ENCODE measurements around the gene SIRPA.
A peak's percentile ranks its signal among the peaks of the same experiment; 100 is the strongest.
"Not testable (repeated sequence)": the region's sequence is repeated elsewhere in the genome, so short reads cannot be mapped to it uniquely, and the experiment has no call there.

The SIRPA gene

DNA sequence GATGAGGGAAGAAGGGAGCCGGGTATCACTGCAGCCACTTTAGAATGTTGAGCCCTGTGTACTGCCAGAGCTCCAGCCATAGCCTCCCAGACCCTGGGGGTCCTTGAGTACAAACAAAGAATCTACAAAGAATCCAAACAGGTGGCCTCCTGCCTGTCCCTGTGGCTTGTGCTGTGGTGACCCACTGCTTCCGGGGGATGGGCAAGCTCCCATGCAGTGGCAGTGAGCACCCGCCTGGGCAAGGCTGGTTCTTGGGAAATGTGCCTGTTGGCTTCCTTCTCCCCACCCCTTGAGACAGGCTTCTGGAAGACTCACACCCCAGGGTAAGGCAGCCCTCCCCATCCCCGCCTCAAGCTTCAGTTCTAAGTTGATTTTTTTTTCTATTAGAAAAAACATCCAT, 13.9 kb downstream of the SIRPA start:
- DNase-seq, result no peak

DNA sequence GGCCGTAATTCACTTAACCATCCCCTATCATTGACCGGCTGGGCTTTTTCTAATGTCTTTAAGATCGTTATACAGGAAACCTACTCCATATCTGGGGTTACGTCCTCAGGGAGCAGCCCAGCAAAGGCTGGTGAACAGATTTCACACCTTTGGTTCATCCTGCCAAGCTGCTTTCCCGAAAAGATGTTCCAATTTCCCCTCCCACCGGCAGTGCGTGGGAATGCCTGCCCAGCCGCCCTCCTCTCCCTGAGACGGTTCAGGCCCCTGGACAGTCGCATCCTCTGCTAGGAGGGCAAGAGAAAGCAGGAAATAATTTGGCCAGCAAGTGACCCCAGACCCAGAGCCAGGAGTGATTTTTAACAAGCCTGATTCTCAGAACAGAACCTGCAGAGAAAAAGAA, 16.3 kb downstream of the SIRPA start:
- DNase-seq, result no peak

DNA sequence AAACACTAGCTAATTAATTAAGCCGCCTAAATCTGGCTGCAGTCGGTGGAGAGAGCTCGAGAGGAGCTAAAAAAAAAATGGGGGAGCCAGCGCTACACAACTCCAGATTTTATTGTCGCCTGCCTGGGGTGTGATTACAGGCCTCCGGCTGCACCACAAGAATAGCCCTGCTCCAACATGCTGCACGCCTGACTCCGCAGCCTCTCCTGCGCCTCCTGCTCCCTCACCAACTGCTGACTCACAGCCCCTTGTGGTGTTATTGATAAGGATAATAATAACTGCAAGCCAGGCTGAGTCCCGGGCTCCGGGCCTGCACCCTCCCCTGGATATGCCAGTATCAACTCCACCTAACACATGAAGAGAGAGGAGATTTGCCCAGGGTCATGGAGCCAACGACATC, 16.8 kb downstream of the SIRPA start:
- DNase-seq, result no peak

DNA sequence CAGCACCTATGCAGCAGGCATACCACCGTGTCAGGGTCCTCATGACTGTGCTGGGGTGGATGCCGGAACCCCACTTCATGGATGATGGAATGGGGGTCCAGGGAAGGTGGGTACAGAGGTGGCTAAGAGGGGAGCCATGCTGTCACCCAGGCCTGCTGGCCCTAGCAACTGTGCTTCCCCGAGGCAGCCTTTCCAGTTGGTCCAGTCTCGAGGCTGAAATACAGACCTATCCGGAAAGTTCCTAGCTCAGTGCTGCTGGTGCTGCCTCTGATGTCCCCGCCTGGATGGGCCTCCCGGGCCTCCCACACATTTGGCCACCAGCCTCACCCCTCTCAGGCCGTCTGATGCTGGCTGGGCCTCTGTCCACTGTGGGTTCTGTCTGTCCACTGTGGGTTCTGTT, 17.4 kb downstream of the SIRPA start:
- no peak for DNase-seq

DNA sequence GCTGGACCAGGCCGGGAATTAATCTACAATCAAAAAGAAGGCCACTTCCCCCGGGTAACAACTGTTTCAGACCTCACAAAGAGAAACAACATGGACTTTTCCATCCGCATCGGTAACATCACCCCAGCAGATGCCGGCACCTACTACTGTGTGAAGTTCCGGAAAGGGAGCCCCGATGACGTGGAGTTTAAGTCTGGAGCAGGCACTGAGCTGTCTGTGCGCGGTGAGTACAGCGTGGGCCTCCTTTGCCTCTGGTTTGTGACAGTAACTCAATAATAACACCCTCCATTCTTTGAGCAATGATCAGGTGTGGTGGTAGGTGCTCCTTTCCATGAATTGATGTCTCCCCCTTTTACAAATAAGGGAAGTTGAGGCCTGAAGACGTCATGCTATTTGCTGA, 20.0 kb downstream of the SIRPA start:
- DNase-seq, result not testable (repeated sequence)

DNA sequence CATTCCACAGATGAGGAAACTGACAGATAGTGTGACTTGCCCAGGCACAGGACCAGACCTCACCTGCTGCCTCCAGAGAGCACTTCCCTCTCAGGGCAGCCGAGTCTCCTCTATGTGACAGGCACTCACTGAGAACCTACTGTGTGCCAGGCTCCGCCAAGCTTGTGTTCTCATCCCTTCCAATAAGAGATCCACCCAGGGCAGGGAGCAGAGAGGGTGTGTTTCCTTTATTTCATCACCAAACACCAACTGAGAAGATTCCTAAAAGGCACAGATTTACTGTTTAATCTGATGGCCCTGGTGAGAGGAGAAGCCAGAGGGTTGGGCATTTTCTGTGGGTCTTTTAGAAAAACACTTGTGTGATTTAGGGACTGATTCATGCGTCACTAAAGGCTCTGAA, 20.5 kb downstream of the SIRPA start:
- no peak for DNase-seq

DNA sequence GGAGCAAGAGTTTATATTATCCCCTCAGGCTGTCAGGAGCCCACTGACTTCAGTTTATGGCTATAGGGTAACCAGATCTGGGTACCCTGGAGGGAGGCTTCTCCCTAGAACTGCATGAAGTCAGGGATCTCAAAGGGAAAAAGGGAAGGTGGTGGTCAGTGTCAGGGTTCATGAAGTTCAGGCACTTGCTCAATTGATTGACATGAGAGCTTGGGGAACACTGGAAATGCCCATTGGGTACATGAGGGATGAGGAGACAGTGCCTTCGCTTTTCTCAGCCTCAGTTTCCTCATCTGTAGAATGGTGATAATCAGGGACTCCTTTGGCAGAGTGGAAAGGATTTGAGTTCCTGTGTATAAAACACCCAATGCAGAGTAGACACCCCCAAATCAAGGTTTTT, 22.6 kb downstream of the SIRPA start:
- no peak for DNase-seq

DNA sequence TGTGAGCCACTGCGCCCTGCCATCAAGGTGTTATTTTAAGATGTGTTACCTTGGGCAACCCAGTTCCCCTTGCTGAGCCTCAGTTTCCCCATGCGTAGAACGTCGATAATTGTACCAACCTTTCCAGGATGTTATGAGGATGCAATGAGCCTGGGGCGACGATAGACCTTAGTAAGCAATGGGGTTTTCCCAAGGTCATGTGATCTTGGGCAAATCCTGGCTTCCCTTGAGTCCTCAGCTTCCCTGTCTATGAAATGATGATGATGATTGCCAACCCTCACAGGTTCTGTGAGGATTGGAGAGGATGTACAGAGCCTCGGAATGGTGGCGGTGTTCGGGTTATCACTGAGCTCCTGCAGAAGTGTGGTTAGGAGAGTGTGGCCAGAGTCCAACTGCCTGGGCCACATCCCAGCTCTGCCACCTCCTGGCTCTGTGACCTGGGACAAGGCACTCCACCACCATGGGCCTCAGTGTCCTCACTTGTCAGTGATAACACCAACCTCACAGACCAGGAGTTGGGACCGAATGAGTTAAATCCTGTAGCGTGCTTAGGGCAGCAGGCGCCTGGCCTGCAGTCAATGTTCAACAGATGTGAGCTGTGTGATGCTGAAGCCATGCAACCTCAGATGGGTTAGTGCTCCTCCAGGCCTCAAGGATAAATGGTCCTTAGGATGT, 23.4 kb downstream of the SIRPA start:
- no peak for DNase-seq

DNA sequence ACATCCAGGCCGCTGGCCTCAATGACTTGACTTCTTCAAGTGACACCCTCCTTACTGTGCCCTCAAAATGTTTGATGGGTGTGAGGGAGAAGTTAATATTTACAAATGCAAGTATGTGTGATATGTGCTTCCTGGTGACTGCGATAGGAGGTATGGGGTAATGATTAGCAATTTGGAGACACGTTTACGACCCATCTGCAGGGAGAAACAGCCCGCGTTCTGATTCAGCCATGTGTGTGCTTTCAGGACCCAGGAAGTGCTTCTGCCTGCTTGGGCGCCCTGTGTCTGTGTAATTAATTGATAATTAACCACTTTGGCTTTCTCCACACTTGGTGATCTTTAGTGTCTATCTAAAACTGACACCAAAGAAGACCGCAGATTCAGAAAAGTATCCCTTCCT, 25.0 kb downstream of the SIRPA start:
- DNase-seq, result no peak

DNA sequence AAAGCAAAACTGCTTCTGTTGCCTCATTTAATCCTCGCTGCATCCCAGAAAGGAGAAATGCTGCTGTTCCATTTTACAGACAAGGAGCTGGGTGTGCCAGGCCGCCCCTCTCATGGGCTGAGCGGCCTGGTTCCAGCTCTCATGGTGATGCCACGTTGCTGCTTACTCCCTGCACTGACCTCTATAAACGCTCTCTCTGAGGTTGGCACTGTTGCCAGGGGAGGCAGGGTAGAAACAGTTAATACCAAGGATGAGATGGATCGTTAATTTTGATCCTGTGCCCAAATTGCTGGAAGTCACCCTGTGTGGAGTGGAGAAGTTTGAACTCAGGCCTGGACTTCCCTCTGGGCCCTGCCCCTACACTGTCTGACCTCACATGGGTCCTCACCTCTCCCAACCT, 25.6 kb downstream of the SIRPA start:
- no peak for DNase-seq

DNA sequence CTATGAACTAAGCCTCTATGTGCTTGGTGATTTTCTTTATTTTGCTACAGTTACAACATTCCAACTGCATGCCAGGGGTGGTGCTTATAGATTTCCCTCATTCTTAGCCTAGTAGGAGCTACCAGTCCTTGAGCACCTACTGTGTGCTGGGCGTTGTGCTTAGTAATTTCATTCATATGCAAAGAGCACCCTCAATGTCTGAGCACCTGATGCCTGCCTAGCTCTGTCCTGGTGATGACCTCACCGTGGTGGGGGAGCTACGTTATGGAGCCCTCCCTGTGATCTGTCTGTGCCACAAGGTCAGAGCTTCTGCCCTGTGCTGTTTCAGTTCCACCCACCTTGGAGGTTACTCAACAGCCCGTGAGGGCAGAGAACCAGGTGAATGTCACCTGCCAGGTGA, 26.8 kb downstream of the SIRPA start:
- not testable (repeated sequence) for DNase-seq

DNA sequence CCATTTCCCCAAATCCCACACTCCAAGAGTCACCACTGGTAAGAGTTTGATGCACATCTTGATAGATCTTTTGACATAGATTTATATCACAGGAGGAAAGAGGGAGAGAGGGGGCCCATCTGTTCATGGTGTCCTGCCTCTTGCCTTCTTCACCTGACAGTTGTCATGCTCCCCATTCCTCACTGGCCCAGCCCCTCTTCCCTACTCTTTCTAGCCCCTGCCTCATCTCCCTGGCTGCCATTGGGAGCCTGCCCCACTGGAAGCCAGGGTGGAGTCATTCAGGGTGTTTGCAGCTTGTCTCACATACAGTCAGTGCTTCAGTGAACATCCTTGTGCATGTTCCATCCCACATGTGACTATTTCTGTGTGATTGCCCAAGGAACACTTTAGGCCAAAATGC, 27.6 kb downstream of the SIRPA start:
- DNase-seq, result no peak

DNA sequence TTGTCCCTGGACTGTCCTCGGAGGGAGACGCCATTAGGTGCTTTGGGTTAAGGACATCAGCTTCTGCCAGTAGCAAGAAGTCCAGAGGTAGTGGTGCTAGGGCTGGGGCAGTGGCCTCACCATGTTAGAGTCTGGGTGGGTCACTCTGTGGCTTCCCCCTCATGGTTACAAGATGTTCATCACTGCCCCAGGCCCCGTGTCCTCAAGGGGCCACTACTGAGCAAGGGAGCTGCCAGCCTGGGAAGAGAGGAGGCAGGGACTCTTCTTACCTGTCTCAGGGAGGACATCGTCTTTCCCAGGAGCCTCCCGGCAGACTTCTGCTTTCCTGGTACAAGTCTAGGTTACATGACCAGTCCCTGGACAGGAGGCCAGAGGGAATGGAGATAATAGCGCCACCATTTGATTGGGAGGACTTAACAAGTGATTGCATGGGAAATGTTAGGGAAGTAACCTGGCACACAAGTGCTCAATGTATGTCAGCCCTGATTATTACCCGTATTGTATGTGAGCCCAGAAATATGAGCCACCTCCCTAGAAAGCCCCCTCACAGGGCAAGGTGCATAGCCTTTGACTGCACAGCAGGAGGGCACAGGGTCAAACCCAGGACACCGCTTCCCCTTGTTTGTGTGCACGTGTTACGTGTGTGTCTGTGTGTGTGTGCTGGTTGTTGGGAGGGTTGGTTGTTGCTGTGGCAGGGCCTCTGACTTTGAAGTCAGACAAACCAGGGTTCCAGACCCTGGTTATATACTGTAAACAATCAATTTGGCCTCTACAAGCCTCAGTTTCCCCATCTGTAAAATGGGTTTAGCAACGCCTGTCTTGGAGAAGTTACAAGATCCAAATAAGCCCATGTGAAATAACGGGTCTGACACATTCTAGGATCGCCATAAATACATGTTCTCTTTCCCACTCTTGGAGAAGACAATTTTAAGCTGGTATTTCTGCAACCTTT, 30.0 kb downstream of the SIRPA start:
- no peak for DNase-seq

DNA sequence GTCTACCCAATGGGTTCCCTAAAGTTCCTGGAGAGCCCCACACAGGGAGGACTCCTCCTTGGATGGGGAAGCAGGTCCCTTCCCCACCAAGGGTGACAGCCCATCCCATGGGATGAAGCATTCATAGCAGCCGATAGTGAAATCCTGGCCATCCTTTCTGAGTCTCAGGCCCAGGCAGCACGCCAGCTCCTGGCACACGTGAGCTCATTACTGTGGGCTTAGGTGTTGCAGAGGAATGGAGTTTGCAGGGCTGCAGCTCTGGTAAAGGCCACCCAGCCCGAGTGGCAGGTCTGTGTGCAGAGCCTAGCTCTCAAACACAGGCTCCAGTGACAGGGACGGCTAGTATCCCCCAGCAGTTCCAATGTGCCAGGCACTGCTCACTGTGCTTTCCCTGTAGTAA, 31.0 kb downstream of the SIRPA start:
- no peak for DNase-seq

DNA sequence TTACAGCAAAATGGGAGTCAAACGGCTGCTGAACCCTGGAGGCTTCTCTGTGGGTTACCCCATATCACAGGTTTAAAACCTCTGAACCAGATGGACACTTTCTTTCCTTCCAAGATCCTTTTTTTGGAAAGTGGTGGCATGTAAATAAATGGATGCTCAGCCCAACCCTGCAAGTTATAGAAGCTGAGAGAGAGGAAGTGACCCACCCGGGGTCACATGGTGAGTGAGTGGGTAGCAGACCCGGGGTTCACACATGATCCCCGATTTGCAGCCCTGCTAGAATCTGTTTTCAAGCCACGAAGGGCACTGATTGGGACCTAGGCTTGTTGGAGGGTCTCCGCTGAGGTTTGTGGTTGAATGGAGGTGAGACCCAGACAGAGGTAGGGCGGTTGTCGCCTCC, 32.0 kb downstream of the SIRPA start:
- DNase-seq, result no peak

DNA sequence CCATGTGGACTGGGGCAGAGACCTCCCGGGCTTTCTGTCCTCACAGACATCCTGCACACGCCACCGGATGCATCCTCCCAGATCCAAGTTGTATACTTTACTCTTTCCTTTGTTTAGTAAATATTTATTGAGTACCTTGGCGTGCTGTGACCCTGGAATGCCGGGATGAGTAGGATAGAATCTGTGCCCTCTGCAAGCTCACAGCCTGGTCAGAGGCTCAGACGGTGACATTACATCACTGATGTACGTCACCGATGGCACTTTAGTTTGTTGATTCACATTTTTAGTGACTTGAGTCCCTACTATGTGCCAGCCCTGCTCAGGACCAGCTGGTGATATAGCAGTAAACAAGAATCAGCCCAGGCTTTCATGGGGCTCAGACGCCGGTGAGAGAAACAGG, 32.9 kb downstream of the SIRPA start:
- no peak for DNase-seq

DNA sequence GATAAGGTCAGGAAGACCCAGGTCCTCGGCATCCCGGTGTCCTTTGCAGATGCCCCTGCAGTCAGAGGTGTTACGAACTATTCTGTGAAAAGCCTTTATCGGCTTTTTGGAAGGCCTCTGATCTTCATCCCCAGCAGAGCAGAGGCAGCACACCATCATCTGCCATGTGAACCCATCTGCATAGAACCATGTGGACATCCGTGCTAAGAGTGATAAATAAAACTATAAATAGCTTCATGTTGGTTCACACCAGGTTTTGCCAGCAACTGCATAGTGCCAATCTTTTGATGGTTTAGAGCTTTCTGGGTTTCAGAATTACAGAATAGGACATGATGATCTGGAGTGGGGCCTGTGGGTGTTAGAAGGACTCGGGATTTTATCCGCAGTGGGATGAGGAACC, 33.6 kb downstream of the SIRPA start:
- DNase-seq, result no peak

DNA sequence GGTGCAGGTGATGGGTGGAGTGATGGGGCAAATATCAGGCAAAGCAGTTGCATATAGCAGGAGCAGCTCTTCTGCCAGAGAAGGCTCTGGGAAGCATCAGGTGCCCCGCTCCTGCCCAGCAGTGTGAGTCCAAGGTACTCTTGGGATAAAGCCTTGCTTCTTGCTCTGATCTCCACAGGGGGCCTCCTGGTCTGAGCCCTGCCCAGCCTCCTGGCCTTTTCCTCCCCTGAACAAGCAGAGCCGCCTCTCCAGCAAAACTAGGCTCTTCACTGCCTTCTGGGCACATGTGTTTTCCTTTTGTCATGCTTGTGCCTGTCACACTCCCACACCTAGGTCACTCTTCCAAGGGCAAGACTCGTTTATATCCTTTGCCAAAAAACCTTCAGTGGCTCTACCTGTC, 34.3 kb downstream of the SIRPA start:
- DNase-seq, result no peak

DNA sequence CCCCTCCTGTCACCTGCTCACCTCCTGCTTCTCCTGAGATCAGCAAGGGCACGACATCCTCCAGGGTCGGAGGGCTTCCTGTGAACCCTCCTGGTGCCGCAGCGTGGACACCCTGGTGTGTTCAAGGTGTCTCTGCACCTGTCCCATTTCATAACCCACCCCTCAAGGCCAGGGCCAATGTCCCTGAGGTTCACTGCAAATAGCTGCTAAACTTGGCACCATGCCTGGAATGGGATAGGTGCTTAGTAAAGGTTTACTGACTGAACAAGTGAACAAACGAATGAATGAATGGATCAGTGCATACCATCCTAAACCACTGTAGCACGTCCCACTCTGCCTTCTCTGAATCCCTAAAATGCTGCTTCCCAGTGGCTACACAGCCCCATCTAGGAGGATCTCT, 35.0 kb downstream of the SIRPA start:
- no peak for DNase-seq

DNA sequence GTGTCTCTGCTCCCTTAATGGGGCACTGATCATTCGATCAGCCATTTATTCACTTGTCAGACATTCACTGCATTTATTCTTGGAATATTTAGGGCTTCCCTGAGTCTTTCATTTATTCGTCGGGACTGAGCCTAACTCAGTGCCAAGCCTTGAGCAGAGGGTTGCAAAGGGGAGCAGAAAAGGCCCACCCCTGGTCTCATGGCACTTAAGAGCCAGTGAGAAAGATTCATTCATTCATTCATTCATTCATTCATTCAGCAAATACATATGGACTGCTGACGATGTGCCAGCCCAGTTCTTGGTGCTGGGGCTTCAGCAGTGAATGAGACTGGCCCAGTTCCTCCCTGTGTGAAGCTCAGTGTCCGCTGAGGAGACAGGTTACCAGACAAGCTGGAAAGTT, 36.6 kb downstream of the SIRPA start:
- no peak for DNase-seq

DNA sequence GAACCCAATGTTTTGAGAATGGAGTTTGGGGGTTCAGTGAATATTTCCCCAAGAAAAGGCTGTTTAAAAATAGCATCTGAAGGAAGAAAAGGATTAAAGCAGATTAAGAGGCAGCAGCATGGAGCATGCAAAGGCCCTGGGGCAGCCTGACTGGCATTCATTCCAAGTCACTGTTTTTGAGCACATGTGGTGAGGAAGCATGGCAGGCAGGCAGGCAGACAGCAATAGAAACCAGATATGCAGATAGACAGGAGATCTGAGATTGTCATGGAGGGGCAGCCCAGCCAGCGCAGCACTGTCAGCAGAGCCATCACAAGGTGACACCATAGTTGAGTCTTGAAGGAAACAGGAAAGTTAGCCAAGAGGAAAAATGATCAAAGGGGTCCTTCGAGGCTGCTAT, 37.8 kb downstream of the SIRPA start:
- peak in 1 of 2 experiments; percentile 48 for DNase-seq

DNA sequence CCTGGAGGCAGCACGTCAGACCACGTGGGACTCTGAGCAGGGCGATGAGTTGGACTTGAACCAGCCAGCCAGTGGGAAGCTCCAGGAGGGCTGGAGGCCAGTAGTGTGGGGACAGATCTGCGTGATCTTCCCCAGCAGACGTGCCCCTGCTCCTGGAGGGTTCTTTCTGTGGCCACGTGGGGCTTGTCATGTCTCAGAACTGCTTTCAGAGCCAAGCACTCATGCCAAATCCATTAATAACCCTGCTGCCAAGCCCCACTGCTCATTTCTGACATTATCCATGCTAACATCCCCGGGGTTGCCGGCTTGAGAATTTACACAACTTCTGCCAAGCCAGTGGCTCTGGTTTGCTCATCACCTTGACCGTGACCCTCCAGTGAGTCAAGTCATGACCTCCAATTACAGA, 38.3 kb downstream of the SIRPA start:
- DNase-seq, result peak; percentile 85 to 97

DNA sequence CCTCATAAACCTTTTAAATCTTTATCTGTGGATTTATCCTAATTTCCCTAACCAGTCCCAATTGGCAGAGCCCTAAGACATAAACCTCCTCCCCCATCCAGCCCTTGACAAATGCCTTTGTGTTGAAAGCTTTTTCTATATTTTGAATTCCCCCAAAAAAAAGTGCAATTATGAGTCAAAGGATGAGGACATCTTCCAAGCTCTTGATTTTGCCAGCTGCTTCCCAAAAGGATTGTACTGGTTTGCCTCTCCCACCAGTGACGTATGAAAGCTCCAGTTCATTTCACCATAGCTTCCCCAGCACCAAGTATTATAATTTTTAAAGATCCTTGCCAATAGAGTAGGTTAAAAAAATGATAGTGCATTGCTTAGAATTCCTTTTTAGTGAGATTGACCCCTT, 38.9 kb downstream of the SIRPA start:
- DNase-seq, result peak; percentile 37 to 72
